Psoas muscle (tissue), 8 donors: ENCODE measurements around the gene SLC22A7. TPM values are rescaled to one million over a fixed set of nuclear protein-coding genes. Genes with fewer than 3 reads are reported as not detected.

Experiments
- ATAC-seq, 4 donors: fragments of 200-7000 bp; cut with Tn5 transposase; one replicate each; pipeline ENCODE4 v1.9.1; 2020; ENCODE audit warnings: moderate library complexity in 3 of 4, mild to moderate bottlenecking in 2 of 4
- DNase-seq, 2 donors: peaks; one replicate each; pipeline ENCODE4 v3.0.0-alpha.2; 2020
- H3K27ac ChIP-seq: fragments of 200-600 bp; one replicate; pipeline ENCODE4 v1.8.0; 2022
- H3K27me3 ChIP-seq, 3 donors: fragments of 200-600 bp in 1 of 3; one replicate each; pipeline versions ENCODE4 v1.6.1 to v1.8.0; 2013 to 2022; ENCODE audit warnings: low read length in 2 of 3, mild to moderate bottlenecking in 2 of 3, moderate library complexity in 1 of 3; ENCODE audit not compliant: insufficient read depth in 3 of 3
- H3K36me3 ChIP-seq, 2 donors: fragments of 200-600 bp in 1 of 2; one replicate each; pipeline versions ENCODE4 v1.6.1 to v1.8.0; 2013 to 2022; ENCODE audit warnings: low read depth in 1 of 2, mild to moderate bottlenecking in 1 of 2, moderate library complexity in 1 of 2; ENCODE audit not compliant: insufficient read depth in 1 of 2
- H3K4me1 ChIP-seq: fragments of 200-600 bp; one replicate; pipeline ENCODE4 v1.8.0; 2022
- H3K4me3 ChIP-seq: fragments of 200-600 bp; one replicate; pipeline ENCODE4 v1.8.0; 2022; ENCODE audit warnings: mild to moderate bottlenecking
- H3K9me3 ChIP-seq: fragments of 200-600 bp; one replicate; pipeline ENCODE4 v1.8.0; 2022
- CTCF ChIP-seq: fragments of 200-600 bp; IDR thresholded peaks from one replicate; pipeline ENCODE4 v1.8.0; 2022; ENCODE audit warnings: antibody characterized with exemption
- WGBS, 3 donors: extraction: QIAGEN DNeasy Blood & Tissue Kit; methylation state at CpG; one replicate each; pipeline versions ENCODE4 v1.1.6 to v1.1.7; 2013; 5-methylcytosine and 5-hydroxymethylcytosine counted together
- intact Hi-C, 2 donors: fragments of 100-400 bp; cut with DNase I; formaldehyde crosslinking; loops; one replicate each; pipeline versions ENCODE4 v1.11.0 to v1.14.2; 2022
- polyA plus RNA-seq, 3 donors: library from polyadenylated mRNA; stranded (reverse); fragments of 200-250 nt; gene quantifications; one replicate each; pipeline ENCODE4 v1.2.3, GENCODE V29; 2013
- total RNA-seq, 4 donors: library from RNA; stranded (reverse); fragmentation: NEBNext Ultra II Directional in 2 of 4; extraction: Animal tissue kit (Norgen Biotek cat#: 25700) in 2 of 4; gene quantifications; one replicate each; pipeline versions ENCODE4 v1.2.1 to v1.2.4, GENCODE V29; 2021 to 2023
- donor health status: healthy with polysubstance abuse.
- donor health status: DM: no; HTN: no; CAD: no; lungs with moderate emphysema.
- donor health status: Bipolar disorder and iron deficiency.
- donor health status: healthy.
- donor health status: DM: yes; HTN: yes; CAD: no.
- donor health status: DM: no; HTN: no; CAD: no.
- donor health status: DM: no; HTN: no; CAD: no.
- donor health status: DM: yes; HTN: yes; CAD: no.

The SLC22A7 gene
- total and polyA plus RNA-seq, 7 donors, result not detected

- WGBS, 3 donors, result 86 to 94% (median 90%) methylated on average over 3 of the region's 3 CpGs
- DNase-seq, result no peak
- Histone ChIP-seq H3K4me3 (no peak overlapping the region), H3K36me3 (no peaks in the 10 kb centered on the region), H3K27ac (no peak overlapping the region), H3K27me3 (peaks cover 0 to 16% (median 3%) of the 10 kb centered on the region in 3 donors), H3K9me3 (no peaks in the 10 kb centered on the region), H3K4me1 (no peaks in the 10 kb centered on the region)
- intact Hi-C loops, result no loop called here
- no peak for TF ChIP-seq CTCF
- no peak for ATAC-seq
These were observed 2.6 kb upstream of the SLC22A7 start for GRCh38 chr6:43295456-43295855.

GRCh38 chr6:43296780-43297497 is 1.1 kb upstream of the SLC22A7 start:
- Histone ChIP-seq H3K4me1 (no peaks in the 10 kb centered on the region), H3K9me3 (no peaks in the 10 kb centered on the region), H3K27ac (no peak overlapping the region), H3K4me3 (no peak overlapping the region), H3K36me3 (no peaks in the 10 kb centered on the region), H3K27me3 (peaks cover 0 to 24% (median 3%) of the 10 kb centered on the region in 3 donors)
- DNase-seq, result no peak
- TF ChIP-seq CTCF, result no peak
- ATAC-seq, result no peak
- 84 to 88% (median 86%) methylated on average over 5 of the region's 5 CpGs for WGBS, 3 donors
- intact Hi-C loops, result no loop called here

- no peak for TF ChIP-seq CTCF
- WGBS, 3 donors, result 60 to 65% (median 63%) methylated on average over 12 of the region's 12 CpGs
- no peaks in the 10 kb centered on the region for H3K4me1 ChIP-seq
- no peak overlapping the region for H3K27ac ChIP-seq
- peaks cover 0 to 28% (median 3%) of the 10 kb centered on the region in 3 donors for H3K27me3 ChIP-seq
- H3K4me3 ChIP-seq, result no peak overlapping the region
- no peaks in the 10 kb centered on the region for H3K9me3 ChIP-seq
- no peaks in the 10 kb centered on the region for H3K36me3 ChIP-seq
- intact Hi-C loops, result no loop called here
- DNase-seq, result no peak
- no peak for ATAC-seq
These were observed 691 bp downstream of the SLC22A7 start for GRCh38 chr6:43298565-43299337.

GRCh38 chr6:43299338-43300293 is 1.6 kb downstream of the SLC22A7 start:
- no peak for DNase-seq
- intact Hi-C loops, result no loop called here
- WGBS, 3 donors, result 71 to 74% (median 72%) methylated on average over 18 of the region's 18 CpGs

More at GRCh38 chr6:43299338-43300293, 1.6 kb downstream of the SLC22A7 start:
- Histone ChIP-seq H3K9me3 (no peaks in the 10 kb centered on the region), H3K4me1 (no peaks in the 10 kb centered on the region), H3K4me3 (no peak overlapping the region), H3K27ac (no peak overlapping the region), H3K36me3 (no peaks in the 10 kb centered on the region), H3K27me3 (peaks cover 0 to 29% (median 3%) of the 10 kb centered on the region in 3 donors)
- no peak for ATAC-seq
- no peak for TF ChIP-seq CTCF
